ENCODE results near the gene DSP. TPM values are rescaled to one million over a fixed set of nuclear protein-coding genes. Genes with fewer than 3 reads are reported as not detected.

DSP gene
- total and polyA plus RNA-seq, 2 of the 13 experiments (the other 11 are each of a cell fraction or from before 2014, with no cell fraction given), result 89.8 to 117 TPM

DNA sequence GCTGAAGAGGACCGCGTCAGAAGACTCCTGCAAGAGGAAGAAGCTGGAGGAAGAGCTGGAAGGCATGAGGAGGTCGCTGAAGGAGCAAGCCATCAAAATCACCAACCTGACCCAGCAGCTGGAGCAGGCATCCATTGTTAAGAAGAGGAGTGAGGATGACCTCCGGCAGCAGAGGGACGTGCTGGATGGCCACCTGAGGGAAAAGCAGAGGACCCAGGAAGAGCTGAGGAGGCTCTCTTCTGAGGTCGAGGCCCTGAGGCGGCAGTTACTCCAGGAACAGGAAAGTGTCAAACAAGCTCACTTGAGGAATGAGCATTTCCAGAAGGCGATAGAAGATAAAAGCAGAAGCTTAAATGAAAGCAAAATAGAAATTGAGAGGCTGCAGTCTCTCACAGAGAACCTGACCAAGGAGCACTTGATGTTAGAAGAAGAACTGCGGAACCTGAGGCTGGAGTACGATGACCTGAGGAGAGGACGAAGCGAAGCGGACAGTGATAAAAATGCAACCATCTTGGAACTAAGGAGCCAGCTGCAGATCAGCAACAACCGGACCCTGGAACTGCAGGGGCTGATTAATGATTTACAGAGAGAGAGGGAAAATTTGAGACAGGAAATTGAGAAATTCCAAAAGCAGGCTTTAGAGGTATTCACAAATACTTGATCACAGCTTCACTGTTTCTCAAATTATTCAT lies 39.6 kb downstream of the DSP start (continued):
- TF ChIP-seq DR1 (CRISPR knock-in tag; IDR thresholded peaks at IDR 0.05) (no peak), NFATC3 (CRISPR knock-in tag; IDR thresholded peaks at IDR 0.05) (no peak), RBM39 (IDR thresholded peaks at IDR 0.05; ENCODE audit: low read depth, low read length, poor library complexity, severe bottlenecking) (no peak), SMAD1 (CRISPR knock-in tag; IDR thresholded peaks at IDR 0.05; ENCODE audit: borderline replicate concordance, low read depth) (no peak), SYNCRIP (IDR thresholded peaks at IDR 0.05; ENCODE audit: insufficient read depth, low read depth, low read length) (no peak), AGO2 (optimal IDR thresholded peaks at IDR 0.05; ENCODE audit: low read depth, low read length) (peak; percentile 41), MLLT10 (CRISPR knock-in tag; IDR thresholded peaks at IDR 0.05) (no peak), E2F5 (CRISPR knock-in tag; conservative IDR thresholded peaks at IDR 0.05) (no peak), ZNF253 (CRISPR knock-in tag; IDR thresholded peaks at IDR 0.05; ENCODE audit: borderline replicate concordance) (no peak), YY1 (IDR thresholded peaks at IDR 0.05; ENCODE audit: insufficient read depth, insufficient replicate concordance, low read depth, low read length) (peak; percentile 73), ZNF343 (CRISPR knock-in tag; IDR thresholded peaks at IDR 0.05) (peak; percentile 79), CENPT (CRISPR knock-in tag; IDR thresholded peaks at IDR 0.05; ENCODE audit: low read depth) (no peak), ZNF337 (CRISPR knock-in tag; IDR thresholded peaks at IDR 0.05; ENCODE audit: borderline replicate concordance, low read depth) (no peak), PAF1 (CRISPR knock-in tag; IDR thresholded peaks at IDR 0.05) (no peak), ZNF589 (CRISPR knock-in tag; conservative IDR thresholded peaks at IDR 0.05) (no peak), ZNF841 (CRISPR knock-in tag; IDR thresholded peaks at IDR 0.05; ENCODE audit: borderline replicate concordance) (no peak), RFX3 (CRISPR knock-in tag; IDR thresholded peaks at IDR 0.05) (no peak), TSC22D2 (CRISPR knock-in tag; IDR thresholded peaks at IDR 0.05; ENCODE audit: borderline replicate concordance) (0 out of 2 replicates have a peak, but pooled peaks have one; percentile 30)
- TF ChIP-seq, protein P1, sequence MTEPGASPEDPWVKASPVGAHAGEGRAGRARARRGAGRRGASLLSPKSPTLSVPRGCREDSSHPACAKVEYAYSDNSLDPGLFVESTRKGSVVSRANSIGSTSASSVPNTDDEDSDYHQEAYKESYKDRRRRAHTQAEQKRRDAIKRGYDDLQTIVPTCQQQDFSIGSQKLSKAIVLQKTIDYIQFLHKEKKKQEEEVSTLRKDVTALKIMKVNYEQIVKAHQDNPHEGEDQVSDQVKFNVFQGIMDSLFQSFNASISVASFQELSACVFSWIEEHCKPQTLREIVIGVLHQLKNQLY (CRISPR knock-in tag; IDR thresholded peaks at IDR 0.05), result no peak
- TF ChIP-seq, protein P2, sequence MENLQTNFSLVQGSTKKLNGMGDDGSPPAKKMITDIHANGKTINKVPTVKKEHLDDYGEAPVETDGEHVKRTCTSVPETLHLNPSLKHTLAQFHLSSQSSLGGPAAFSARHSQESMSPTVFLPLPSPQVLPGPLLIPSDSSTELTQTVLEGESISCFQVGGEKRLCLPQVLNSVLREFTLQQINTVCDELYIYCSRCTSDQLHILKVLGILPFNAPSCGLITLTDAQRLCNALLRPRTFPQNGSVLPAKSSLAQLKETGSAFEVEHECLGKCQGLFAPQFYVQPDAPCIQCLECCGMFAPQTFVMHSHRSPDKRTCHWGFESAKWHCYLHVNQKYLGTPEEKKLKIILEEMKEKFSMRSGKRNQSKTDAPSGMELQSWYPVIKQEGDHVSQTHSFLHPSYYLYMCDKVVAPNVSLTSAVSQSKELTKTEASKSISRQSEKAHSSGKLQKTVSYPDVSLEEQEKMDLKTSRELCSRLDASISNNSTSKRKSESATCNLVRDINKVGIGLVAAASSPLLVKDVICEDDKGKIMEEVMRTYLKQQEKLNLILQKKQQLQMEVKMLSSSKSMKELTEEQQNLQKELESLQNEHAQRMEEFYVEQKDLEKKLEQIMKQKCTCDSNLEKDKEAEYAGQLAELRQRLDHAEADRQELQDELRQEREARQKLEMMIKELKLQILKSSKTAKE (CRISPR knock-in tag; IDR thresholded peaks at IDR 0.05; ENCODE audit: borderline replicate concordance), result no peak
- TF ChIP-seq, protein P3, sequence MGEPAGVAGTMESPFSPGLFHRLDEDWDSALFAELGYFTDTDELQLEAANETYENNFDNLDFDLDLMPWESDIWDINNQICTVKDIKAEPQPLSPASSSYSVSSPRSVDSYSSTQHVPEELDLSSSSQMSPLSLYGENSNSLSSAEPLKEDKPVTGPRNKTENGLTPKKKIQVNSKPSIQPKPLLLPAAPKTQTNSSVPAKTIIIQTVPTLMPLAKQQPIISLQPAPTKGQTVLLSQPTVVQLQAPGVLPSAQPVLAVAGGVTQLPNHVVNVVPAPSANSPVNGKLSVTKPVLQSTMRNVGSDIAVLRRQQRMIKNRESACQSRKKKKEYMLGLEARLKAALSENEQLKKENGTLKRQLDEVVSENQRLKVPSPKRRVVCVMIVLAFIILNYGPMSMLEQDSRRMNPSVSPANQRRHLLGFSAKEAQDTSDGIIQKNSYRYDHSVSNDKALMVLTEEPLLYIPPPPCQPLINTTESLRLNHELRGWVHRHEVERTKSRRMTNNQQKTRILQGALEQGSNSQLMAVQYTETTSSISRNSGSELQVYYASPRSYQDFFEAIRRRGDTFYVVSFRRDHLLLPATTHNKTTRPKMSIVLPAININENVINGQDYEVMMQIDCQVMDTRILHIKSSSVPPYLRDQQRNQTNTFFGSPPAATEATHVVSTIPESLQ (CRISPR knock-in tag; conservative IDR thresholded peaks at IDR 0.05), result no peak
